ENCODE data around the gene CS. TPM values are rescaled to one million over a fixed set of nuclear protein-coding genes. Genes with fewer than 3 reads are reported as not detected.
"Not testable (repeated sequence)": the region's sequence is repeated elsewhere in the genome, so short reads cannot be mapped to it uniquely, and the experiment has no call there.

CS gene
- total RNA-seq, 1 experiment from 2014 or later = 153 TPM

- DNase-seq (ENCODE audit: low read depth) = peak; percentile 32
Measured at GRCh38 chr12:56321027-56321426, 20.9 kb upstream of the CS start.

- no peak for DNase-seq (ENCODE audit: low read depth)
Measured at GRCh38 chr12:56317675-56318074, 17.5 kb upstream of the CS start.

- peak; percentile 99 for DNase-seq (ENCODE audit: low read depth)
Measured at GRCh38 chr12:56315622-56316473, 15.7 kb upstream of the CS start, which contains the start of gene CNPY2. CNPY2 (minus strand) TSS chr12:56315988; CDS start chr12:56315217, 771 bp downstream.

GRCh38 chr12:56315249-56315621 is 15.1 kb upstream of the CS start:
- no peak for DNase-seq (ENCODE audit: low read depth)

- no peak for DNase-seq (ENCODE audit: low read depth)
Measured at GRCh38 chr12:56311003-56311402, 10.9 kb upstream of the CS start.

- no peak for DNase-seq (ENCODE audit: low read depth)
Measured at GRCh38 chr12:56308714-56309113, 8.6 kb upstream of the CS start.

- DNase-seq (ENCODE audit: low read depth) = no peak
Measured at GRCh38 chr12:56307221-56307965, 7.3 kb upstream of the CS start.

- DNase-seq (ENCODE audit: low read depth) = no peak
Measured at GRCh38 chr12:56304872-56305590, 4.9 kb upstream of the CS start.

- no peak for DNase-seq (ENCODE audit: low read depth)
Measured at GRCh38 chr12:56304276-56304675, 4.1 kb upstream of the CS start.

GRCh38 chr12:56300644-56301464 is 724 bp upstream of the CS start:
- DNase-seq (ENCODE audit: low read depth) = no peak

- peak; percentile 19 for DNase-seq (ENCODE audit: low read depth)
Measured at GRCh38 chr12:56299308-56299852, 750 bp downstream of the CS start.

GRCh38 chr12:56298828-56299227 is 1.3 kb downstream of the CS start:
- DNase-seq (ENCODE audit: low read depth) = no peak

- no peak for DNase-seq (ENCODE audit: low read depth)
Measured at GRCh38 chr12:56297400-56297799, 2.7 kb downstream of the CS start.

GRCh38 chr12:56296295-56296694 is 3.8 kb downstream of the CS start:
- no peak for DNase-seq (ENCODE audit: low read depth)

- DNase-seq (ENCODE audit: low read depth) = no peak
Measured at GRCh38 chr12:56293795-56294194, 6.3 kb downstream of the CS start.

GRCh38 chr12:56288705-56289387 is 11.3 kb downstream of the CS start:
- DNase-seq (ENCODE audit: low read depth) = no peak

- DNase-seq (ENCODE audit: low read depth) = no peak
Measured at GRCh38 chr12:56286044-56286830, 13.9 kb downstream of the CS start.

GRCh38 chr12:56284263-56284662 is 15.9 kb downstream of the CS start:
- DNase-seq (ENCODE audit: low read depth) = not testable (repeated sequence)

- no peak for DNase-seq (ENCODE audit: low read depth)
Measured at GRCh38 chr12:56282579-56282978, 17.6 kb downstream of the CS start.

- DNase-seq (ENCODE audit: low read depth) = no peak
Measured at GRCh38 chr12:56282030-56282429, 18.1 kb downstream of the CS start.
